ENCODE results near the gene ATP12A. TPM values are rescaled to one million over a fixed set of nuclear protein-coding genes. Genes with fewer than 3 reads are reported as not detected.

The ATP12A gene
- total and polyA plus RNA-seq, 2 of the 8 experiments (the other 6 are each of a cell fraction or from before 2014, with no cell fraction given), result 0.80 to 1.3 TPM

DNA sequence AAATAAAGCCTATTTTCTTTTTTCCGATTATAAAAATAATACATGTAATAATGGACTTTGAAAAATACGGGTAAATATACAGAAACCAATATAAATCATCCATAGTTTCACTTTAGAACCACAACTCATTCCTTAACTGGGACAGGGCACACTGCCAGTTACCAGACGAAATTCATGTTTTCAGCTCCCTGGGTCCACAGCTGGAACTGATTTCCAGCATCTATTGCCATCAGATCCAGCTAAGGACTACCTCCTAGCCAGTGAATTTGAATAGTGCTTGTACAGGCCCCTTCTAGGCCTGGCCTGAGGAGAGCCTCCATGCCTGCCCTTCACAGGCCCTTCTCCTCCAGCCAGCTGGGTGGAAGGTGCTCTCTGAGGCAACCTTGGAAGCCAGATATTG lies 30.0 kb upstream of the ATP12A start:
- Histone ChIP-seq H3K4me1 (replicated peaks in 1 of 4; ENCODE audit: control insufficient read depth in 3 of 4, insufficient read depth in 4 of 4, low read length in 3 of 4) (peaks cover 0 to 4% (median 3%) of the 10 kb centered on the region in 4 experiments; a peak in 3 of 7 replicates), H4K91ac (replicated peaks; ENCODE audit: insufficient read length, low read length) (no peak overlapping the region), H2BK5ac (ENCODE audit: low read depth, low read length) (no peak overlapping the region), H2AFZ (ENCODE audit: low read length) (0 out of 2 replicates have a peak overlapping the region, but pooled peaks have one; percentile 40), H3K79me1 (ENCODE audit: low read depth, low read length) (no peaks in the 10 kb centered on the region), H2BK20ac (ENCODE audit: low read length) (0 out of 2 replicates have a peak overlapping the region, but pooled peaks have one; percentile 34), H3K23ac (ENCODE audit: insufficient read length) (no peak overlapping the region), H3K4me3 (ENCODE audit: extremely low read depth in 1 of 4, insufficient read depth in 2 of 4, low read depth in 3 of 4, low read length in 4 of 4) (no peak overlapping the region), H3K18ac (ENCODE audit: extremely low read depth, low read length) (no peak overlapping the region), H4K5ac (ENCODE audit: insufficient read length, low read depth, low read length) (no peak overlapping the region), H3K56ac (replicated peaks; ENCODE audit: insufficient read length, low read depth, low read length) (no peak overlapping the region), H3K4ac (replicated peaks; ENCODE audit: insufficient read length, low read depth, low read length) (no peak overlapping the region), H2AK5ac (ENCODE audit: low read depth, low read length) (no peak overlapping the region), H3K23me2 (ENCODE audit: low read depth, low read length) (no peaks in the 10 kb centered on the region), H3K9ac (replicated peaks in 1 of 4; ENCODE audit: extremely low read depth in 1 of 4, low read depth in 3 of 4, low read length in 3 of 4) (no peak overlapping the region), H3K9me3 (ENCODE audit: insufficient read depth in 2 of 2, low read depth in 1 of 2, low read length in 1 of 2) (no peaks in the 10 kb centered on the region), H3K4me2 (ENCODE audit: insufficient read depth in 1 of 2, low read depth in 2 of 2, low read length in 2 of 2) (no peak overlapping the region), H4K20me1 (replicated peaks in 1 of 2; ENCODE audit: control insufficient read depth in 1 of 2, insufficient read depth in 2 of 2, low read length in 2 of 2) (no peaks in the 10 kb centered on the region), H2BK120ac (replicated peaks; ENCODE audit: low read depth, low read length) (no peak overlapping the region), H3K27ac (ENCODE audit: low read depth, low read length) (no peak overlapping the region), H3K27me3 (replicated peaks in 1 of 4; ENCODE audit: control insufficient read depth in 3 of 4, extremely low read depth in 1 of 4, insufficient read depth in 3 of 4, low read length in 3 of 4) (no peaks in the 10 kb centered on the region), H3K79me2 (ENCODE audit: control insufficient read depth in 1 of 2, insufficient read depth in 2 of 2, low read length in 2 of 2) (no peaks in the 10 kb centered on the region), H4K8ac (ENCODE audit: extremely low read depth, insufficient read depth, low read length) (no peak overlapping the region), H2BK15ac (ENCODE audit: low read length) (no peak overlapping the region), H2BK12ac (ENCODE audit: low read depth, low read length) (no peak overlapping the region), H3K36me3 (ENCODE audit: control insufficient read depth in 2 of 4, insufficient read depth in 4 of 4, low read length in 3 of 4) (no peaks in the 10 kb centered on the region), H3K14ac (ENCODE audit: insufficient read length) (no peak overlapping the region)
- WGBS, 2 experiments (ENCODE audit: extremely low coverage in 1 of 2, insufficient coverage in 1 of 2, insufficient read length in 1 of 2, insufficient replicate concordance in 2 of 2, low coverage in 1 of 2, low lambda C conversion rate in 2 of 2, missing lambda C conversion rate in 1 of 2), result 88% methylated on average over 3 of the region's 3 CpGs; no CpG with 5 or more reads in 1 of the 2 experiments
- DNase-seq (ENCODE audit: low read depth in 1 of 2, low spot score in 2 of 2) (no peak), FAIRE-seq (no peak)
- ChIA-PET CTCF (ENCODE audit: partially characterized antibody) (interaction anchor here (1.0 kb wide), 1 partner anchor 10 kb away, joined by 4 read pairs; no protein-coding TSS in a partner anchor), POLR2A (ENCODE audit: partially characterized antibody) (no interaction called here)
- TF ChIP-seq SUZ12 (IDR thresholded peaks at IDR 0.05; ENCODE audit: low read length) (no peak), NRF1 (IDR thresholded peaks at IDR 0.05; ENCODE audit: low read depth, low read length) (no peak), BCL11A (IDR thresholded peaks at IDR 0.05; ENCODE audit: low read depth in 2 of 2, low read length in 2 of 2) (no peak), PHF8 (conservative IDR thresholded peaks at IDR 0.05; ENCODE audit: low read depth, low read length) (no peak), HDAC2 (IDR thresholded peaks at IDR 0.05; ENCODE audit: borderline replicate concordance in 1 of 2, low read depth in 2 of 2, low read length in 2 of 2) (no peak), EZH2 (IDR thresholded peaks at IDR 0.05; ENCODE audit: low read depth, low read length, severe bottlenecking) (no peak), USF2 (IDR thresholded peaks at IDR 0.05; ENCODE audit: low read length) (no peak), FOSL1 (IDR thresholded peaks at IDR 0.05; ENCODE audit: insufficient read depth, low read depth, low read length) (no peak), GABPA (IDR thresholded peaks at IDR 0.05; ENCODE audit: borderline replicate concordance, insufficient read depth, low read length) (no peak)
- TF ChIP-seq, protein P1, sequence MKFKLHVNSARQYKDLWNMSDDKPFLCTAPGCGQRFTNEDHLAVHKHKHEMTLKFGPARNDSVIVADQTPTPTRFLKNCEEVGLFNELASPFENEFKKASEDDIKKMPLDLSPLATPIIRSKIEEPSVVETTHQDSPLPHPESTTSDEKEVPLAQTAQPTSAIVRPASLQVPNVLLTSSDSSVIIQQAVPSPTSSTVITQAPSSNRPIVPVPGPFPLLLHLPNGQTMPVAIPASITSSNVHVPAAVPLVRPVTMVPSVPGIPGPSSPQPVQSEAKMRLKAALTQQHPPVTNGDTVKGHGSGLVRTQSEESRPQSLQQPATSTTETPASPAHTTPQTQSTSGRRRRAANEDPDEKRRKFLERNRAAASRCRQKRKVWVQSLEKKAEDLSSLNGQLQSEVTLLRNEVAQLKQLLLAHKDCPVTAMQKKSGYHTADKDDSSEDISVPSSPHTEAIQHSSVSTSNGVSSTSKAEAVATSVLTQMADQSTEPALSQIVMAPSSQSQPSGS (IDR thresholded peaks at IDR 0.05; ENCODE audit: low read length), result no peak

Data from H1 (cell line).